Measurements from ENCODE around the gene AGO3. TPM values are rescaled to one million over a fixed set of nuclear protein-coding genes. Genes with fewer than 3 reads are reported as not detected.

Gene AGO3
- total and polyA plus RNA-seq, 2 experiments from 2014 or later, result 19.2 to 27.3 TPM

- TF ChIP-seq ZNF462 (CRISPR knock-in tag; IDR thresholded peaks at IDR 0.05), result no peak
- no peak for TF ChIP-seq ZNF114 (CRISPR knock-in tag; IDR thresholded peaks at IDR 0.05)
- TF ChIP-seq CREB1 (CRISPR knock-in tag; IDR thresholded peaks at IDR 0.05; ENCODE audit: low read depth), result no peak
These were observed 85.8 kb downstream of the AGO3 start (continued) for GRCh38 chr1:36016686-36017085.

- no peak overlapping the region for H3K4me2 ChIP-seq
- H3K27ac ChIP-seq (ENCODE audit: low read depth), result no peak overlapping the region
- peaks cover 5% of the 10 kb centered on the region; the same call in 1 of the 2 replicates for H3K36me3 ChIP-seq (ENCODE audit: insufficient read depth)
- Mint-ChIP-seq H3K9me3 (no peaks in the 10 kb centered on the region), H3K27ac (no peak overlapping the region), H3K27me3 (ENCODE audit: insufficient read depth, low read depth, poor library complexity) (peaks cover 2% of the 10 kb centered on the region), H3K4me3 (no peak overlapping the region), H3K4me1 (no peaks in the 10 kb centered on the region), H3K36me3 (ENCODE audit: low read depth) (peaks cover 12% of the 10 kb centered on the region)
- no peak overlapping the region for H2AFZ ChIP-seq
- H3K9me2 ChIP-seq (ENCODE audit: insufficient read depth), result no peaks in the 10 kb centered on the region
- H4K20me1 ChIP-seq (replicated peaks; ENCODE audit: insufficient read depth), result no peaks in the 10 kb centered on the region
- no peaks in the 10 kb centered on the region for H3F3A ChIP-seq (replicated peaks; ENCODE audit: low read depth)
- H3K4me1 ChIP-seq (ENCODE audit: insufficient read depth), result no peaks in the 10 kb centered on the region
- no peaks in the 10 kb centered on the region for H3K79me2 ChIP-seq (replicated peaks; ENCODE audit: insufficient read depth)
- no peaks in the 10 kb centered on the region for H3K27me3 ChIP-seq (ENCODE audit: insufficient read depth)
- no peak overlapping the region for H3K4me3 ChIP-seq
- ATAC-seq, result no peak
- no peak for DNase-seq (ENCODE audit: low spot score)
- TF ChIP-seq STAT1 (IDR thresholded peaks at IDR 0.05; ENCODE audit: unreplicated experiment), result no peak
- TF ChIP-seq ZNF114 (CRISPR knock-in tag; IDR thresholded peaks at IDR 0.05), result no peak
- no peak for TF ChIP-seq ZNF331 (CRISPR knock-in tag; IDR thresholded peaks at IDR 0.05; ENCODE audit: low read depth)
- TF ChIP-seq POLR2AphosphoS5 (IDR thresholded peaks at IDR 0.05; ENCODE audit: low read depth), result no peak
- TF ChIP-seq EZH2phosphoT487 (IDR thresholded peaks at IDR 0.05; ENCODE audit: unreplicated experiment), result no peak
- TF ChIP-seq ETS1 (IDR thresholded peaks at IDR 0.05), result no peak
- no peak for TF ChIP-seq ZNF462 (CRISPR knock-in tag; IDR thresholded peaks at IDR 0.05)
These were observed 92.3 kb downstream of the AGO3 start for GRCh38 chr1:36023098-36023769.
